ENCODE results near the gene AGBL1. TPM values are rescaled to one million over a fixed set of nuclear protein-coding genes. Genes with fewer than 3 reads are reported as not detected.

AGBL1 gene
- polyA plus RNA-seq, 4 donors, result 0.06 to 0.15 (median 0.10) TPM

DNA sequence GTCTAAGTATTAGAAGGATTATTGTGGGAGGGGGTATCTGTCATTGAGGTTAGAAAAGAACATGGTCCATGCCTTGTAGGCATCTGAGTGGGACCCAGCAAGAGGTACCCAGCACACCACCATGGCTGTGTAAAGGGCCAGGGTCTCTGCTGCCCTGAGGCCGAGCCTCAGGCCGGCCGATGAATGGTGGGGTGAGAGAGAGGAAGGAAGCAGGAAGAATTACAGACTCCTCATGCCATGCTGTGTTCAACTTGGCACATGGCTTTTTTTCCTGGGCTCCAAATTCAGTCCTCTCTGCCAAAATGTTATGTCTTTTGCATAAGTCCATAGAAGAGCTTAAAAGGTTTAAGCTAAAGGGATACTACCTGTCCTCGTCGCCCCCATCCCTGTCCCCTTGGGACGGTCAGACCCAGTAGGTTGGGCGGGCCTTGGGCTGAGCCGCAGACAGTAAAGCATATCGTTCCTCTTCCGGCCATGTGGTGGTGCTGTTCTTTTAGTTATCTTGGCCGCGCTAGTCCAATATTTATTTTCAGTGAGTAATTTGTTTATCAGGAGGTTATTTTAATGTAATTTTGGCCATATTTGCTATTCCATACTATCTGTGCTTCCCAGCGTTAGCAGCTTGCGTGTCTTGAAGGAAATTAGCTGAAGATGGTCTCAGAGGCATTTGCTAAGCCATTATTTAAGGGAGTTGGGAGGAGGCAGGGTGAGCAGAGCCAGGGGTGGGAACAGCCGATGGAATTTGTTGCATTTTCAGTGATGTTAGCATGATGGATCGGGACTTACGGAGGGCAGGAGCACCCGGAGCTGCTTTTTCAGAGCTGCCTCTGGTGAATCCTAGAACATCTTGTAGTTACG, 152.4 kb downstream of the AGBL1 start:
- DNase-seq (ENCODE audit: low read depth in 4 of 4, low spot score in 3 of 4), result peak in 1 of 4 donors; percentile 20

GRCh38 chr15:86235667-86236066, 156.0 kb downstream of the AGBL1 start:
- no peak for DNase-seq (ENCODE audit: low read depth in 4 of 4, low spot score in 3 of 4)

DNA sequence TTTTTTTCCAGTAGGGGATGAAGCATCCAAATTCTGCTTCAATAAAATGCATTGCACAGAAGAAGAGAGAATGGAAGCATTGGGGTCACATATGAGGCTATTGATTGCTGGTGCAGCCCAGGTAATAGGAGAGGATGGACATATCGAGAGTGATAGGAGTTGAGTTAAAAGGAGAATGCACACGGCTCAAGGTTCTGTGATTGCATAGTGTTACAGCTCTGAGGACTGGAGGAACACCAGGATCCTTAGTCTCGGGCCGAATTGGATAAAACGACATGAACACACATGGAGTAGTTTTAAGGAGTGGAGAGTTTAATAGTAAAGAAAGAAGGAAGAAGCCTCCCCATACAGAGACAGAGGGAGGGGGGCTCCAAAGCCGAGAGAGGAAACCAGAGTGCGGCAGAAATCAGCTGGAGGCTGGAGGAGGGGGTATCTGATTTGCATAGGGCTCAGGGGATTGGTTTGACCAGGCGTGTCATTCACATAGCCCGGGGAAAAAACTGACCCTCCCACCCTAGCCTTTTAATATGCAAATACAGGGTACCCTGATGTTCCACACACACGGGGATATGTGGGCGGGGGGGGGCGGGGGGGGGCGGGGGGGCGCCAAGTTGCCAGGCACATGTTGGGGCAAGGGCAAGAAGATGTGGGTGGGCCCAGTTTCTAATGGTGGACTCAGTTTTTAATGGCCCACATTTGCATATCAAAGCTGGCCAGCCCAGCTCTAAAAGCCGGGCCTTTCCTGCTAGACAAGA, 156.9 kb downstream of the AGBL1 start:
- no peak for DNase-seq (ENCODE audit: low read depth in 4 of 4, low spot score in 3 of 4)

DNA sequence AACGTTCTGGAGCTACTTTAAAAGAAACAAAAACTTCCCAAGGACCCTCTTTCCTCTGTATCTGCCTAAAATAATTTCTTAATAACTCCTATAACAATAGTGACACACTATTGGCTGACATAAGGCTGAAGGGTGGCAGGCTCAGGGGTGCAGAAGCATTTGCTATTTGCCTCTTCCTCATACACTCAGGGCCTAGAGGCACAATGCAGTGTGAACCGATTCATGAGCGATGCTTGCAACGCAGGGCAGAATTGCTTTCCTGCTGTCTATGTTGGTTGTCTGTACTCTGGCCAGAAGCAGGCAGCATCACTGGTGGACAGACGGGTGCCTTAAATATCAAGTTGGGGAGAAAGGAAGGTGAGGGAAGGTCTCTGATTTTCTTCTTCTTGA, 157.4 kb downstream of the AGBL1 start:
- no peak for DNase-seq (ENCODE audit: low read depth in 4 of 4, low spot score in 3 of 4)

DNA sequence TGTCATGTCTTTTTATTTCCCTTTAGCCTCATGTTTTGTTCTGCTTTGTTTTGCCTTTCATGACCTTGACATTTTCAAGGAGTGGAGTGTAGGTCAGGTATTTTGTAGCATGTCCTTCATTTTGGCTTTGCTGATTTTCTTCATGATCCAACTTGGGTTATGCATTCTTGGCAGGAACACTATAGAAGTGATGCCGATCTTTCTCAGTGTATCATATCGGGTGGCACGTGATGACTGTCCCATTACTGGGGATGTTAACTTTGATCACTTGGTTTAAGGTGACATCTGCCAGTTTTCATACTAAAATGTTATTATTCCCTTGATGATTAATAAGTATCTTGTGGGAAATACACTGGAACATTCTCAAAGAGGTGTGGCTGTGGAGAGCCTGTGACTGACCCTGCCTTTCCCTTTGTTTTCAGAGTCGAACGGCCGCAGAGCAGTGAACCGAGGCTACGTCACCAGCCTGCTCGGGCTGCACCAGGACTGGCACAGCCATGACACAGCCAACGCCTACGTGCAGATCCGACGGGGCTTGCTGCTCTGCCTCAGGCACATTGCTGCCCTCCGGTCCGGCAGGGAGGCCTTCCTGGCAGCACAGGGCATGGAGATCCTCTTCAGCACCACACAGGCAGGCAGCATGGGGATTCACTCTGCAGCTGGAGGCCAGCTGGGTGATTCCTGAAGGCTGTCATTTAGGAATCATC, 167.7 kb downstream of the AGBL1 start:
- DNase-seq (ENCODE audit: low read depth in 4 of 4, low spot score in 3 of 4), result no peak

DNA sequence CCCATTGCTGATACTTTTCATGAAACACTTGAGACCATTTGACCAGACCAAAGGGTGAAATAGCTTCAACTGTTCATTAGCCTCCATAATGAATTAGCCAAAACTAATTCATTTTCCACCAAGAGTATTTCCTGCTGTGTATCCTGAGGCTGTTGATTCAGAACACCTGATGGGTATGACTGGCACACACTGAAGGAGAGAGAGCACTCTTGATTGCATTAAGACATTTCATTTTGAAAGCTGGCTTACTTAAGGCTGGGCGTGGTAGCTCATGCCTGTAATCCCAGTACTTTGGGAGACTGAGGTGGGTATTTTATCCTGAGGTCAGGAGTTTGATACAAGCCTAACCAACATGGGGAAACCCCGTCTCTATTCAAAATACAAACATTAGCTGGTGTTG, 175.6 kb downstream of the AGBL1 start:
- no peak for DNase-seq (ENCODE audit: low read depth in 4 of 4, low spot score in 3 of 4)

DNA sequence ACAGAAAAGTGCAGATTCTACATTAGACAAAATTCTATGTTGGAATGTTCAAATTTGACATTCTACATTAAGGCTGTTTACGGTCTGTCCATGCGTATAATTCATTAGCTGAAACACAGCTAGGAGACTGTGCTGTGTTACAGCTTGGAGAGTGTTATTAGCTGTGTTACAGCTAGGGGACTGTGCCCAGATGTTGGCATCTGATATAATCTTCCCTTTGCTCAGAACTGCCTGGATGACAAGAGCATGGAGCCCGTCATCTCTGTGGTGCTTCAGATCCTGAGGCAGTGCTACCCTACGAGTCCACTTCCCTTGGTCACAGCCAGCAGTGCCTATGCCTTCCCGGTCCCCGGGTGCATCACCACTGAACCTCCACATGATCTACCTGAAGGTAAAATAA, 177.0 kb downstream of the AGBL1 start:
- no peak for DNase-seq (ENCODE audit: low read depth in 4 of 4, low spot score in 3 of 4)

DNA sequence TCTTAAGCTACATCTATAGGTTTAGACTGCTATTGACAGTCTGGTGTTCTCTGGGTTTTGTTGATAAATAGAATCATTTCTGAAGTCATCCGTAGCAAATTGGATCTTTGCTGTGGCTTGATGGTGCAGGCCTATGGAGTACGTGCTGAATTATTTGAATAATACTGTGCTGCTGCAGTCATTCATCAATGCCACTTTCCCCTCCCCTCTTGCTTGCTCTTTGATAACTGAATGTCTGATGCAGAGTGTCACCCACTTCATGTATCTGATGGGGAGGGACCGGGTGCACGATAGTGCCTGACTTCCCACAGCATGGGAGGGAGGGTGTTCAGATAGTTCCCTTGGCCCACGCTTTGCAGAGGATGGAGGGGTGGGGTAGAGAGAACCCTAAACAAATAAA, 179.9 kb downstream of the AGBL1 start:
- DNase-seq (ENCODE audit: low read depth in 4 of 4, low spot score in 3 of 4), result no peak

- DNase-seq (ENCODE audit: low read depth in 4 of 4, low spot score in 3 of 4), result no peak
These were observed 183.6 kb downstream of the AGBL1 start for GRCh38 chr15:86263230-86263629.

GRCh38 chr15:86266896-86267484, 187.3 kb downstream of the AGBL1 start:
- DNase-seq (ENCODE audit: low read depth in 4 of 4, low spot score in 3 of 4), result no peak

DNA sequence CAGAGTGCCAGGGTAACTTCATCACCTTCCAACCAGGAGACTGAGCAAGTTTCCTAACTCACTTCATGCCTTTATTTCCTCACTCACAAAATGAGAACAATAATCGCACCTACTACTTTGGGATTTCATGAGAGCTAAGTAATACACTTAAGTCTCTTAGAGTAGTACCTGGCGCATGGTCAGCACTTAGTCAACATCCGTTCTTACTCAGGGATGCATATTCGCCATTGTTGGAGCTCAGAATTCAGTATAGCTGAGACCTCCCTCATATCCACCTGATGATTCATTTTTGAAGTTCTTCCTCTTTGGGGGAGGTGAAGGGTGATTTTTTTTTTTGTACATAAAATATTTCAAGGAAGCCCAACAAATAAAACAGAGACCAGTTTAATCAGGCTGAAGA, 188.2 kb downstream of the AGBL1 start:
- no peak for DNase-seq (ENCODE audit: low read depth in 4 of 4, low spot score in 3 of 4)

DNA sequence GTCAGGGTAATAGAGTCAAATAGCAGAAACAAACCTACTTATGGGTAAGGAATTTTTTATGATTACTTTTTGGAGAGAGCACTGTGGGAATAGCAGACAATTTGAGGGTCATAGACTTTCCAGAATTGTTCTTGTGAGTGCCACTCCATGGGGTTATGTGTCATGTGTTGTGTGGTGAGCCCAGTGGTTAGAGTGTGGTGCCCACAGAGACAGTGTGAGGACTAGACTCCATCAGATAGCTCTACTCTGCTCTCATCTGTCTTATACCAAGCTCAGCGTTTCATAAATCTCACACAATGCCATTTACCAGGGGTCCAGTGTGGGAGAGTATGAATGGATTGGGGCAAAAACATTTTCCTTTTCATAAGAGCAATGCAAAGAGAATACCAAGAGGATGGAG, 188.9 kb downstream of the AGBL1 start:
- DNase-seq (ENCODE audit: low read depth in 4 of 4, low spot score in 3 of 4), result no peak

DNA sequence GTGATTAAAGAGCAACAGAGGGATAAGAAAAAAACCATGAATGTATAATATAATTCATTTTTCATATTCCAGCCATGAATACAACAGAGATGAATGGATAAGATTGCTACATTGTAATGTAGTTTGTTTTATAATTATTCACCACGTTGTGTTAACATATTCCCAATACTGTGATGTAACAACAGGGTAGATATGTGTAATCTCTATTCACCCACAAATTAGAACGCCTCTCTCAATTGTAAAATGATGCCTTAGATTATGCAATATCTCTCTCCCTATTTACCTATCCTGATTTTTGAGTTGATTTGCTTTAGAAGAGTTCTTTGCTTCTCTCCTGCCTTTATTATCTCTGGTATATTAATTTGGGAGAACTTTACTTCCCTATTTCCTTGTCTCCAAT, 193.6 kb downstream of the AGBL1 start:
- DNase-seq (ENCODE audit: low read depth in 4 of 4, low spot score in 3 of 4), result no peak

DNA sequence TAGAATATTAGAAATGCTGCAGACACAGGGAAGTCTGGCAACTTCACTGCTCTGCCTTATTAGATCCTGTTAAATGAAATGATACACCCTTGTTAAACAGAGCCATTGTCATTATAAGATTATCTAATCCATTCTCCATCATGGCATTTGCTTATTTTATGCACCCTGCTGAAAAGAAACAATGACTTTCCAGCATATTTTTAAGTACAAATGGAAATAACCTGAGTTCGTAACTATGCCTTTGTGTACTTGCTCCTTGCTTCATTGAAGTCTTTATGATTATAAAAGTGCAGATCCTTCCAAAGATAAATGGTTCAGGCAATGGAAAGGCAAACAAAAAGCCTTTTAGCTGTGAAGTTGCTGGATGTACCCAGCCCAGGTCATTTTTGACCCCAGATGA, 195.7 kb downstream of the AGBL1 start:
- DNase-seq (ENCODE audit: low read depth in 4 of 4, low spot score in 3 of 4), result no peak

DNA sequence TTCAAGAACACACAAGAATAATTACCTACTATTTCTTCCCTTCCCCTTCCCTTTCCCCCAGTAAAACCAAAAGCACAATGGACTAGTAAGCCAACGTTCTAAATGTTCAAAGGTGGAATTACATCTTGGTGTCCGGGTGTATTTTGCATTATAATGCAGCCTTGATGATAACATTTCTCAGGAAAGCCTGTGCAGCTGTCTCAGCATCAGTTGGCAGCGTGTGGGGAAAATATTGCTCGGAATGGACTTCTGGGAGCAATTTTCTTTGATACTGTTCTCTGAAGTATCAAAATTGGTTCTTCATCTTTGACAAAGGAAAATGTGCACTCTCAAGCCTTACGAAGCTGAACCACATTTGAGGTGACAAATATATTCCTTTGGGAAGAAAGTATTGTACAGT, 198.9 kb downstream of the AGBL1 start:
- DNase-seq (ENCODE audit: low read depth in 4 of 4, low spot score in 3 of 4), result no peak

- no peak for DNase-seq (ENCODE audit: low read depth in 4 of 4, low spot score in 3 of 4)
These were observed 205.0 kb downstream of the AGBL1 start for GRCh38 chr15:86284635-86285034.

DNA sequence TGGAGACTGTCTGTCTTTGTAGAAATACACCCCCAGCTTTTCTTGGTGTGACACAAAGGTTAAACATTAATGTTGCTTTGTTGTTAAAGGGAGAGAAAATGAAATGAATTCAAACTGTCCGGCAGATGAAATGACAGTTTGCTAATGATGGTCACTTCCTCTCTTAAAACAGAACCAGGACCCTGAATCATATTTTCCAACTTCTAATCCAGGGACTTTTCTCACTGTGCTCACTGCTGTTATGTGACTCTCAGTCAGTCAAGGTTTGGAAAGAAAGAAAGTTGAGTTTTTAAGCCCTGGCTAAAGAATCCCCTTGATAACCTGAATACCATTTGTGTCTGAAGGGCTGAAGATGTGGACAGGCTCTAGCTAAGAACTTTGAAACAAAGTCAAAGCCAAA, 215.8 kb downstream of the AGBL1 start:
- DNase-seq (ENCODE audit: low read depth in 4 of 4, low spot score in 3 of 4), result no peak

DNA sequence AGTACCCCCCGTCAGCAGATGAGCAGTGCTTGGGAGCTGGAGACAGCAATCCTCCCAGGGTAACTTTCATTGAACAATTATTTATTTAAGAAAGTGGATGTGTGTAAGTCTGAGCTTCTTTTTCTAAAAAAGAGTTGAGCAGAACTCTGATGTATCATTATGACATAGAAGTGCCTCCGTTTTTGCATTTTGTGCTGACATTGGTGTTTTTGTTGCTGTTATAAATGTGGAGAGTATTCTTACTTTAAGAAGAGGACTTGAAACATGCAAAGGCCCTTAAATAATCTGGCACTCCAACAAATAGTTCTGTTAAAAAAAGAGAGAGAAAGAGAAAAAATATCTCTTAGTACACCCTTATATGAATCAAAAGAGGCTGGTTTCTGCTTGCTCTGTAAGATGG, 217.1 kb downstream of the AGBL1 start:
- DNase-seq (ENCODE audit: low read depth in 4 of 4, low spot score in 3 of 4), result no peak

GRCh38 chr15:86300390-86301125, 220.9 kb downstream of the AGBL1 start:
- no peak for DNase-seq (ENCODE audit: low read depth in 4 of 4, low spot score in 3 of 4)

GRCh38 chr15:86311568-86312280, 232.1 kb downstream of the AGBL1 start:
- no peak for DNase-seq (ENCODE audit: low read depth in 4 of 4, low spot score in 3 of 4)
